Body of pancreas (tissue), 4 donors: Measurements from ENCODE around the gene PDIA2.

Experiments
- CTCF ChIP-seq, 7 experiments: fragments of 450-650 bp in 4 of 7; fragments of 200-600 bp in 3 of 7; sonication (generic) in 3 of 7; IDR thresholded peaks; one replicate each; pipeline ENCODE4 v1.5.1; 2016 to 2019; ENCODE audit warnings: antibody characterized with exemption in 7 of 7
- POLR2A ChIP-seq, 3 donors: fragments of 450-650 bp; IDR thresholded peaks; one replicate each; pipeline ENCODE4 v1.6.1; 2016; ENCODE audit warnings: antibody characterized with exemption in 3 of 3, mild to moderate bottlenecking in 2 of 3

GRCh38 chr16:309476-309875 lies 26.5 kb downstream of the PDIA2 start:
- TF ChIP-seq CTCF (IDR thresholded peaks at IDR 0.05) (no peak), POLR2A (IDR thresholded peaks at IDR 0.05) (no peak)
